H54 (cell line): ENCODE data around the gene GSTCD.
"Not testable (repeated sequence)": the region's sequence is repeated elsewhere in the genome, so short reads cannot be mapped to it uniquely, and the experiment has no call there.

Source experiments
- DNase-seq: peaks from one replicate; pipeline ENCODE4 v3.0.0; 2011; ENCODE audit warnings: low spot score, mixed read lengths; ENCODE audit not compliant: insufficient read length
- FAIRE-seq: peaks from 3 replicates; lab custom pipeline; 2011; peaks lifted over from hg19 to GRCh38; lab: Jason Lieb, UNC
- POLR2A ChIP-seq: IDR thresholded peaks from 2 replicates; pipeline ENCODE4 v1.6.1; 2011; ENCODE audit warnings: low read depth, mild to moderate bottlenecking, low read length

Gene GSTCD

DNA sequence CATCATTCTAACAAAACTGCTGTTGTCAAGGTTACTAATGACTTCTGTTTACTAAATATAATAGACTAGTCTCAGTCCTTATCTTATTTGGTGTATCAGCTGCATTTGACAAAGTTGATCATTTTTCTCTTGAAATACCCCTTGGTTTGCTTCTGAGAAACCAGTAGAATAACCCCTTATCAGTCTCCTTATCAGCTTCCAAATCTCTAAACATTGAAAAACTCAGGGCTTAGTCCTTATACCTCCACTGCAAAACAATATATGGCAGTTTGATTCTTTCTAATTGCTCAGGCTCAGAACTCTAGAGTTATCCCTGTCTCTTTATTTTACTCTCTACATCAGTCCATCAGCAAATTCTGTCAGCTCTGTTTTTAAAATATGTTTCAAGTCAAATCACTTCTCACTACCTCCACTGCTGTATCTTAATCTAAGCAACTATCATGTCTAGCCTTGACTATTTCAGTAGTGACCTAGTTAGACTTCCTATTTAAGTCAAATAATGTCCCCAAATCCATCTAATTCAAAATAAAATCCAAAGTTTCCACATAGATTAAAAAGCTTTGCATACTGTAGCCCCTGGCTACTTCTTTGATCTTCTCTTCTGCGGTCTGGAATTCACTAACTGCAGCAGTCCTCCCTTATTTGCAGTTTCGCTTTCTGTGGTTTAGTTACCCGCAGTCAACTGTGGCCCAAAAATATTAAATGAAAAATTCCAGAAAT lies 99.6 kb downstream of the GSTCD start:
- FAIRE-seq (no peak), DNase-seq (no peak)
- TF ChIP-seq POLR2A = no peak

DNA sequence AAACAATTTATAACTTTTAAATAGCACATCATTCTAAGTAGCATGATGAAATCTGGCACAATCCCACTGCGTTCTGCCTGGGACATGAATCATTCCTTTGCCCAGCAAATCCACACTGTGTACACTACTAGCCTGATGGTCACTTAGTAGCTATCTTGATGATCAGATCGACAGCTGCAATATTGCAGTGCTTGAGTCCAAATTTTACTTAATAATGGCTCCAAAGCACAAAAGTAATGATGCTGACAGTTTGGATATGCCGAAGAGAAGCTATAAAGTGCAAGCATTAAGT lies 100.1 kb downstream of the GSTCD start:
- no peak for TF ChIP-seq POLR2A
- DNase-seq = no peak
- peak; percentile 78 for FAIRE-seq

DNA sequence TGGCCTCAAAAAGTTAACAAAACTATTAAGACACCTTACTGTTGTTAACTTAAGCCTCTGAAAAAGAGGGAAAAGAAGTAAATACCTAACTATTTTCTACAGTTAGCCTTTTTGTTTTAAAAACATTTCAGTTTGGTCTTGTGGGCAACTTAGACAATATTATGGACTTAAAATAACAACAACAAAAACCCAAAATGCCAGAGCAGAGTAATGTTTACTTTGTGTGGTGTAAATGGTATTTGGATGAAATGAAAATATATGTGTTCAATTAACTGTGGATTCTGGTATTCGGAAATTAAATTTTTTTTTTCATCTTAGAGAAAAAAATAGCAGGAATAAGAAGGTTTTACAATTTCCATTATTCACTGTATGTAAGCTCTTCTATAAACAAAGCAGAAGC lies 107.1 kb downstream of the GSTCD start:
- FAIRE-seq (no peak), DNase-seq (no peak)
- TF ChIP-seq POLR2A = no peak

DNA sequence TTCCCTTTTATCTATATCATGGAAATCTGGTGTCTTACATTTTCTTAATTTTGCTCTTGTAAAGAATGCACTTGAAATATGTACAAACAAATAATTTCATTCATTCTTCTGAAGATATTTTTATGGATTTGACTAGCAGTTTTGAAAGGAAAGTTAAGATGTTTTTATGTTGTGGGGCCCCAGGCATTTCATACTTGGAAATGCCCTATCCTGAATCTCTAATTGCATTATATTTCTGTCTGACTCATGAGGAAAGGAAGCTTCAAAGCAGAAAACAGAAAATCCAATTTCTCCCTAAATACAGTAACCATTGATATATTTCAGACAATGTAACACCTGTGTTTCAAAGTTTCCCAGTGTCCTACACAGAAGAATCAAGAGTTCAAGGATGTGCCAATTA lies 113.5 kb downstream of the GSTCD start:
- DNase-seq = no peak
- no peak for FAIRE-seq

DNA sequence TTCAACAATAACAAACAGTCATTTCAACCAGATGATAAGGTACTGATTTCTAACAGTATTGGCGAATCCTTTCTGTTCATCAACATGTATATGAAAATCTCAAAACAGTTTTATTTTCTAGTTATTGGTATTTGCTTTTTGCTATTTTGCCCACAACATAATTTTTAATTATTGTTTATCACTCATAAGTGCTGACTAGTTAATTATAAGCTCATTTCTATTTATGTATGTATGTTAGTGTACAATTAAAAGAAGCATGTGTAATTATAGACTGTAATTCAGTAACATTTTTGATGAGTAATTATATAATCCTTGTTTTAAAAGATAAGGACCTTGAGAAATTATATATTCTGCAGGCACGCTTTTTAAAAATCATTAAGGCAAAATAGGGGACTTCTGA lies 119.5 kb downstream of the GSTCD start:
- DNase-seq = no peak
- FAIRE-seq = no peak
- no peak for TF ChIP-seq POLR2A

More for the DNA sequence above, 113.5 kb downstream of the GSTCD start:
- TF ChIP-seq POLR2A = no peak

DNA sequence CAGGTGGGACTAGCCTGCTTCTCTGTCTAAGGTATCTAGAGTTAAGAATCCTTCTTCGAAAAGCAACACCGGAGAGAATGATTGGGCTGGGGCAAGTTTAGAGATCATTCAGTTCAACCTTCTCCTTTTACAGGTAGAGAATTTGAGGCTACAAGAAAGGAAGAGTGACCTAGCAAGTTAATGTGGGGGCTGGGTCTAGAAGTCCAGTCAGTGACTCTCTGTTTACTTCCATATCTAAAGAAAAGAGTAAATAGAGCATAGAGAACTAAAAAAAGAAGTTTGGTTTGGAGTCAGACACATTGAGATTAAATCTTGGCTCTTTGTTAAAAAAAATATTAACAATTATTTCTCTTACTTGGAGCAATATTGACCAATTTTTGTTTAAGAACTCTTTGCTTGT lies 122.6 kb downstream of the GSTCD start:
- DNase-seq = no peak
- no peak for FAIRE-seq
- TF ChIP-seq POLR2A = no peak

DNA sequence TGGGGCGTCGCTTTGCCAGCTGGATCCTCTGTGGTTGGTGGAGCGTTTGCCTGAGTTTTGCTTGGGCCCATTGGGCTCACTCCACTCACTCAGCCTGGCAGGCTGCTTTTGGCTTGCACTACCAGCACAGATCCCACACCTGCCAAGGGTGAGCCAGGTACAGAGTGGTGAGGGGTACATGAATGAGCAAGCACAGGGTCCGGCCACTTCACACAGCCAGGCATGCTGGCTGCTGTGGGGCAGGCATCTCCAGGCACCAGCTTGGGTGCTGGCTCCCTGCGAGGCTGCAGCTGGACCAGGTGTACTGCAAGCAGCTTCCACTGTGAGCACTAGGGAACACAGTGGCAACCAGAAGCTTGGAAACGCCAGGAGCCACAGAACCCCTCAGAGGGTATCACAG lies 126.6 kb downstream of the GSTCD start:
- FAIRE-seq (no peak), DNase-seq (no peak)

DNA sequence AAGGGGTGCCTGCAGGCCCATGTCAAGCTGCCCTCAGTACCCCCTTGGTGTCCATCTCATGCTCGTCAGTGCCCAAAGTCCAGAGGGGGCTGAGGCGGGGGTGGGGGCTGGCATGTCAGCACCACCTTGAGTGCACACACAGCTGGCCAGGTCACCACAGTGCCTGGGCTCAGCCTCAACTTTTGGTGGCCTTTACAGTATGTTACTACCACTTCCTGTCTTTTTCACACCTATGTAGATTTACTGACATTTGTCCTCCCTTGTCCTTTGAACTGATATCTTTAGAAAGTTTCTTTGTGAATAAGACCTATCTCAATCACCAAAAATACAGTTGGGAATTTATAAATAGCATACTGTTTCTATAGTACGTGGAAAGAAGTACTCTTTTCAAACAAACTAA lies 128.0 kb downstream of the GSTCD start:
- FAIRE-seq = no peak
- TF ChIP-seq POLR2A = no peak
- DNase-seq = no peak

More for the DNA sequence above, 126.6 kb downstream of the GSTCD start:
- no peak for TF ChIP-seq POLR2A

DNA sequence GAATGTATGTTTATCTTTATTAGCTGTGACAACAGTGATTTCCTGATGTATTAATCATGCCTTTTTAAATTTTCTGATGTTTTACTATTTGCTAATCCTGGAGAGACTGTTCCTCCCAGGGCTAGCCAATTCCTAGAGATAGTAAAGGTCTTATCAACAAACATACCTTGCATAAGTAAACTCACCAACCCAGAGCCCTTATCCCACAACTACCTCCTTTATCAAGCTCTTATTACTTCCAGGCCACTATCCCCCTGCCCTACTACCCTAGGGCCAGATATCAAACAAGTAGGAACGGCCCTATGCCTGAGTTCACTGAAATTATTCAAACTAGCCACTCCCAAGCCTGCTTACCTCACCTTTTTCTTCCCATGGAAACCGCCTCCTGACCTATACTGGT lies 128.5 kb downstream of the GSTCD start:
- FAIRE-seq = no peak
- TF ChIP-seq POLR2A = no peak
- DNase-seq = no peak

DNA sequence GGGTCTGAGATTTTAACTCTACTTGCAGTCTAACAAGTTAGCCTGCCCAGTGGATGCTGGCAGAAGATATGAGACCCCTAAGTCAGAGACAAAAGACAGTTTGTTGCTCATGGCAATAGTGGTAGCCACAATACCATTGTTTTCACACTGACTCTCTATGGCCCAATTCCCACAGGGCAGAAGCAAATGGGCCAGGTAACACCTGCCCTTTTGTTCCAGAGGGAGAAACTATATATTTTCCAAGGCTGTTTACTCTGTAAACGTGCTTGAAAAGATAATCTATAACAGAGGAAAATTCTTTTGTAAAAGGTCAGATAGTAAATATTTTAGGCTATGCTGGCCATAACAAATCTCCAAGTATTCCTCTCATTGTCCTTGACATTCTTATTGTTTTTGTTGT lies 129.5 kb downstream of the GSTCD start:
- TF ChIP-seq POLR2A = no peak
- DNase-seq (no peak), FAIRE-seq (no peak)

DNA sequence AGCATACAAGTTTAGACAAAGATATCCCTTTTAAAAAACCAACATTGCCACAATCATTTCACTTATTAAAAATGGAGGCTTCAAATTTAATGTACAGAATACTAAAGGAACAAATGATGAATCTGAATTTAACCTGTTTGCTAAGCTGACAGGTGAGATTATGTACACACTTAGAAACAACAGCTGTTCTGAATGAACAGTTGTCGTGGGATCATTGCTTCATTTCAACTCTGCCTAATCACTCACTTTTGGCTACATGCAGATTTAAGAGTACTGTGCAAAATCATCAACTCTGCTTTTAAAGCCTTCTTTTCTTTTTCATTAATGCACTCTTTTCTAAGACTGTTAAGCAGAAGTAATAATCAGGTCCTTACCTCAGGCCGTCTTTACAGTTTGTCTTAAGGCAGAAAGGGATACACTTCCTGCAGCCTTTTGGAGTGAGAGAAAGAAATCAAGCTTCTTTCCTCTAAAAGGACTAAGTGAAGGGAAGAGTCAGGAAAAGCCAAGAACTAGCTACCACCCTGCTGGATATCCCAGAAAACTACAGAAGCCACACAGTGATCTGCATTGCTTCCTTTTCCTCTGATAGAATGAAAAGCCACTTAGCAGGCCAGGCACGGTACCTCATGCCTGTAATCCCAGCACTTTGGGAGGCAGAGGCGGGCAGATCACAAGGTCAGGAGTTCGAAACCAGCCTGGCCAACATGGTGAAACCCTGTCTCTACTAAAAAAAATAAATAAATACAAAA lies 132.0 kb downstream of the GSTCD start:
- FAIRE-seq (no peak), DNase-seq (no peak)
- no peak for TF ChIP-seq POLR2A

DNA sequence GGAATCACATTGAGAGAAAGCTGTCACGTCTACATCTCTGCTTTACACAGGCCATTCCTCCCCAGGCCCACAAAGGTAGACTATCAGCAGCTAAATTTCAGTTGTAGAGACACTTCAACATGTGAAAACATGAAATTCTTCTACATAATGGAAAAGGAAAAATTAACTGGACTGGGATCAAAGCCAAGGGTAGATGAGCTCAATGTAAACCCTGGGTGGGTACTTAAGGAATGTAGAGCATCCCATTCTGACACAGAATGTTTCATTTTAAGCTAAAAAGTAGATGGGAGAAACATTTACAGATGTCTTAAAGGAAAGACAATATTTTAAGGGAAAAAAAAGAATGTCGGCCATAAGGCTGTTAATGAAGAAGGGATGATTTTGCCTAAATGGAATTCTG lies 135.4 kb downstream of the GSTCD start:
- FAIRE-seq = no peak

DNA sequence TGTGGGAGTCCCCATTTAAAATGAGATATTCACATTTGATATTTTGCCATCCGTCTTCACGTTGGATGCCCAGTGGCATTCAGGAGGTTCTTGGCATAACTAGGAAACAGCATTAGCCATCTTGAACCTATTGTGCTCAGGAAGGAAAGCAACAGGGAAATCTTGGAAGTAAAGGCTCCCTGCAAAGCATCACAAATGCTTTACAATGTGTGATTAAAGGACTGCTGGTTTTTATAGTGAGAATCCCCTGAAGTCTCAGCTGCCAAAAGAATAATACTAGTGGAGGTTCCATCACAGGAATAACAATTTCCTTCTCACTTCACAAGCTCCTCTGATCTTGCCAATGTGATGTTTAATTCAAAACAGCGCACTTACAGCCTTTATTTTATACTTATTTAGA lies 137.0 kb downstream of the GSTCD start:
- no peak for TF ChIP-seq POLR2A
- DNase-seq (no peak), FAIRE-seq (no peak)

More for the DNA sequence above, 135.4 kb downstream of the GSTCD start:
- no peak for DNase-seq
- TF ChIP-seq POLR2A = no peak

DNA sequence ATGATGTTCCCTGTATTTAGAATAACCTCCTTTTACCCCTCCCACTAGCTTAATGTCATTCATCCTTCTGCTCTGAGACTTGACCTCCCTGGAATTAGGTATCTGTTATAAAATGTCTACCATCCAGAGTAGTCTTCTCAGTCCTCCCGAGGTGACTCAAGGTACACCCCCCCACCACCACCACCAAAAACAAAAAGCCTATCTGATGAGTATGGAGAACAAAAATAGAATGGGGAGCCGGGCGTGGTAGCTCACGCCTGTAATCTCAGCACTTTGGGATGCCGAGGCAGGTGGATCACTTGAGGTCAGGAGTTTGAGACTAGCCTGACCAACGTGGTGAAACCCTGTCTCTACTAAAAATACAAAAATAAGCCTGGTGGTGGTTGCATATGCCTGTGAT lies 139.8 kb downstream of the GSTCD start:
- DNase-seq, FAIRE-seq: not testable (repeated sequence)

DNA sequence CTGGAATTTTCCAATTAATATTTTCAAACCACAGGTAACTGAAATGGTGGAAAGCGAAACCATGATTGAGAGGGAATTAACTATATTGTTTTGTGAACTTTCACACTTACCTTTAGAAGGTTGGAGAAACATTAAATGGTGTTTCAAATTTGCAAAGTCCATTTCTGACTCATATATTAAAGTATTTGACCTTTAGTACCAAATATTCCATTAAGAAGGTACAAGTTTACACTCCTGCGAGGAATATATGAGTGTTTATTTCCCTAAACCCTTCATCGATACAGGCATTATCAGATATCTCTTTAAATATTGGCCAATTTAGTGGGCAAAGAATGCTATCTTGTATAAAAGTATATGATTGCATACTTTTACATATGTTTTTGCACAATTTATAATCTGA lies 142.6 kb downstream of the GSTCD start:
- DNase-seq = no peak
- no peak for TF ChIP-seq POLR2A
- no peak for FAIRE-seq

DNA sequence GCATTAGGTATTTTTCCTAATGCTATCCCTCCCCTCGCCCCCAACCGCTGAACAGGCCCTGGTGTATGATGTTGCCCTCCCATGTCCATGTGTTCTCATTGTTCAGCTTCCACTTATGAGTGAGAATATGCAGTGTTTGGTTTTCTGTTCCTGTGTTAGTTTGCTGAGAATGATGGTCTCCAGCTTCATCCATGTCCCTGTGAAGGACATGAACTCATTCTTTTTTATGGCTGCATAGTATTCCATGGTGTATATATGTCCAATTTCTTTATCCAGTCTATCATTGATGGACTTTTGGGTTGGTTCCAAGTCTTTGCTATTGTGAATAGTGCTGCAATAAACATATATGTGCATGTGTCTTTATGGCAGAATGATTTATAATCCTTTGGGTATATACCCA lies 143.6 kb downstream of the GSTCD start:
- not testable (repeated sequence) for DNase-seq, FAIRE-seq
